GM18873 (cell line): ENCODE data around the gene CCRL2.
"Not testable (repeated sequence)": the region's sequence is repeated elsewhere in the genome, so short reads cannot be mapped to it uniquely, and the experiment has no call there.

ENCODE experiments used
- ATAC-seq: cut with Tn5 transposase; IDR thresholded peaks from one replicate; pipeline ENCODE4 v1.9.1; 2021; ENCODE audit warnings: mild to moderate bottlenecking, moderate library complexity, moderate number of reproducible peaks; ENCODE audit not compliant: unreplicated experiment, low FRiP score

The CCRL2 gene

GRCh38 chr3:46378426-46378942 lies 28.6 kb upstream of the CCRL2 start:
- ATAC-seq = no peak

GRCh38 chr3:46380471-46381221 lies 26.4 kb upstream of the CCRL2 start:
- ATAC-seq = no peak

- ATAC-seq = no peak
Observed at GRCh38 chr3:46381625-46382024, 25.4 kb upstream of the CCRL2 start.

- ATAC-seq = no peak
Observed at GRCh38 chr3:46383211-46383950, 23.7 kb upstream of the CCRL2 start.

GRCh38 chr3:46383951-46384330 lies 23.1 kb upstream of the CCRL2 start:
- ATAC-seq = no peak

- no peak for ATAC-seq
Observed at GRCh38 chr3:46386205-46386604, 20.9 kb upstream of the CCRL2 start.

- ATAC-seq = not testable (repeated sequence)
Observed at GRCh38 chr3:46388847-46389246, 18.2 kb upstream of the CCRL2 start.

- ATAC-seq = no peak
Observed at GRCh38 chr3:46389306-46389705, 17.8 kb upstream of the CCRL2 start.

GRCh38 chr3:46391526-46391925 lies 15.5 kb upstream of the CCRL2 start:
- not testable (repeated sequence) for ATAC-seq

GRCh38 chr3:46393011-46393410 lies 14.0 kb upstream of the CCRL2 start:
- ATAC-seq = no peak

- no peak for ATAC-seq
Observed at GRCh38 chr3:46393554-46394434, 13.3 kb upstream of the CCRL2 start.

- ATAC-seq = no peak
Observed at GRCh38 chr3:46395210-46395661, 11.8 kb upstream of the CCRL2 start.

GRCh38 chr3:46395766-46396530 lies 11.1 kb upstream of the CCRL2 start:
- no peak for ATAC-seq

GRCh38 chr3:46397111-46397510 lies 9.9 kb upstream of the CCRL2 start:
- no peak for ATAC-seq

GRCh38 chr3:46398186-46398955 lies 8.7 kb upstream of the CCRL2 start:
- ATAC-seq = no peak

GRCh38 chr3:46399098-46399497 lies 8.0 kb upstream of the CCRL2 start:
- no peak for ATAC-seq

- no peak for ATAC-seq
Observed at GRCh38 chr3:46399557-46399956, 7.5 kb upstream of the CCRL2 start.

- ATAC-seq = no peak
Observed at GRCh38 chr3:46400000-46400734, 6.9 kb upstream of the CCRL2 start.

GRCh38 chr3:46400846-46401245 lies 6.2 kb upstream of the CCRL2 start:
- no peak for ATAC-seq
